ENCODE results near the gene RHO.
"Not testable (repeated sequence)": the region's sequence is repeated elsewhere in the genome, so short reads cannot be mapped to it uniquely, and the experiment has no call there.

Gene RHO

GRCh38 chr3:129528589-129529100, at the start of gene RHO:
Gene RHO, plus strand, starts transcription at chr3:129528639. Its CDS starts 95 bp downstream, at chr3:129528734.
- DNase-seq, result no peak

- DNase-seq, result not testable (repeated sequence)
These were observed 47.1 kb upstream of the RHO start for GRCh38 chr3:129481225-129481765.

- no peak for DNase-seq
These were observed 46.6 kb upstream of the RHO start for GRCh38 chr3:129481766-129482332.

DNA sequence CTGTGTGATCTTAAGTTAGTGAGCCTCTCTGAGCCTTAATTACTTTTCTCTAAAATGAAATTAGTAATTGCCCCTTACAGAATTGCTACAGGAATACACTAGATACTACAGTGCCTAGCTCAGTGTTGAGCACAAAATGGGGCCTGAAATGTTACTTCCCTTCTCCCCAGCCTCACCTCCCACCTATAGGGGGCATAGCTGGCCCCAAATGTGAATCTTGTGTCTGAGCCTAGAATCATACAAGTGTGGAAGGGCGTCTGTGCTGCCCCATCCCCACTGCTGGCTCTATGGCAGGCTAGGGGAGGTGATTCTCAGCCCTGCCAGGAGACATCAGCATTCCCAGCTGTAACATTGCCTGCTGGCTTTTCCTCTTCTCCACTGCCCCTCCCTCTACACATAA, 45.7 kb upstream of the RHO start:
- no peak for DNase-seq

- no peak for DNase-seq
These were observed 44.6 kb upstream of the RHO start for GRCh38 chr3:129483870-129484269.

DNA sequence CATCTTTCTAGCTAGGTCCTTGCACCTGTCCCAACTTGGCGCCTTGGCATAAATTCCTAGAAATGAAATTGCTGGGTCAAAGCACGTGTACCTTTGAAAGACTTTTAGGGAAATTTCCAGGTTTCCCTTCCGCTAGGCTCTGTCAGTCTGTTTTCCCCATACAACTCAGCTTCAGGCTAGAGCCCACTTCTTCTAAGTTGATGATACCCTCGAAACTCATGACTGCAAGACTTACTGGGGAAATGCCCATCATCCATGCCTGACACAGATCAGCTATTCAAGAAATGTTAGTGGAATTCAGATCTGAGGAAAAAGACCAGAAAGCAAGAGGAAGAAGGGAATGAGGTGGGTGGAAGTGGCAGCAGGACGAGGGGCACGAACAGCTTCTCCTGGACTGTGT, 43.3 kb upstream of the RHO start:
- DNase-seq, result not testable (repeated sequence)

- no peak for DNase-seq
These were observed 42.4 kb upstream of the RHO start for GRCh38 chr3:129485721-129486663.

- DNase-seq, result no peak
These were observed 41.8 kb upstream of the RHO start for GRCh38 chr3:129486664-129487035.

DNA sequence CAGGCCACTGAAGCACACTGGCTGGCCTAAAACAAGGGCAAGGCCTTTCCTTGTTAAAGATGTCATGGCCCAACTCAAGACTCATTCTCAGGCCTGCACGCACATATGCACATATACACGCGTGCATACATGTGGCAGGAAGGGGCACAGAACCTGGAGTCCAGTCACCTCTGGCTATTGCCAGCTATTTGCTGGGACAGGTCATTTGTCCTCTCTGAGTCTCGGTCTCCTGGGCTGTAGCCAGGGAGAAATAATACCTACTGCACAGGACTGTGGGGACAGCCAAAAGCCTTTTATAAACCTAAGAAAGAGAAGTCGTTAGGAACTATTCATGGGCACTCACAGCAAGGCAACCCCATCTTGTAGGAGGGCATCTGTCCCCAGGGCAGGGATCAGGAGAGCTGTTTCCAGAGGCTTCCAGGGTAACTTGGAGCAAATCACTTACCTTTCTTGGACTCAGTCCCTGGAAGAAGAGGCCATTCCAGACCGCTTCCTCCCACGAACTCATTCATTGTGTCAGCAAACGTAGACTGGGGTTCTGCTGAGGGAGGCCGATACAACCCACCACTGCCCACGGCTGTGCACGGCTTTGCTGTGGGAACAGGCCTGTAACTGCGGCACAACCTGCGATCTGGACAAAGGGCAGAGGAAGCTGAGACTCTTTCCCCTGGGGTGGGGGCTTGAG, 41.1 kb upstream of the RHO start:
- DNase-seq, result no peak

GRCh38 chr3:129487868-129488335, 40.5 kb upstream of the RHO start:
- DNase-seq, result not testable (repeated sequence)

DNA sequence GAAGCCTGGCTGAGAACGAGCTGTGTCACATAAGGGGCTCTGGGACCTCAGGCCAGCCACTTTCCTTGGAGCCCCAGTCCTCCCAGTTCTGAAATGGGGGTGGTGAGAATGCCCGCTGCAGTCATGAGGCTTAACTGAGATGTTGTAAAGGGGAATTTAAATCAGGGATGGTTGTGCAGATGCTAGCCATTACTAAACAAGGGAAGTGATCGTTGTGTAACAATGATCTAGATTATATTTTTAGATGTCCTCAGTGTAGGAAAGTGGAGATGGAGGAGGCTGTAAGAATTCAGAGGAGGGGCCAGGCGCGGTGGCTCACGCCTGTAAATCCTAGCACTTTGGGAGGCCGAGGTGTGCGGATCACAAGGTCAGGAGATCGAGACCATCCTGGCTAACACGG, 39.2 kb upstream of the RHO start:
- DNase-seq, result not testable (repeated sequence)

- no peak for DNase-seq
These were observed 38.2 kb upstream of the RHO start for GRCh38 chr3:129490273-129490675.

DNA sequence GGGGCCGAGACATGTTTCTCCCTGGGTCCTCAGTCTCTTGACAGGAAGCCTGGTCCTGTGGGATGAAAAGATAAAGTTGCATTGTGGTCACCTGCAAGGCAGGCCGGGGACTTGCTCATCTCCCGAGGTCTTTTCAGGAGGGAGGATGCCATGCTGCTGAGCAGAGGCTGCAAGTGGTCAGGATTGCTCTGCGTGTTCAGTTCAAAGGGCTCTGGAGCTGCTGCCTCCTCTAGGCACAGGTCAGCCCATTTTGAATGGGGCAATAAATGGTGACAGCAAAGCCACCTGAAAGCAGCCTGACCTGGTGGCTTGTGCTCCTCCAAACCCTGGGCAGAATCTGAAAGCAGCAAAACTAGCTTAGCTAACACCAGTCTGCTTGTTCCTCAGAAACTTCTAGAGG, 37.4 kb upstream of the RHO start:
- DNase-seq, result not testable (repeated sequence)

GRCh38 chr3:129491794-129492193, 36.6 kb upstream of the RHO start:
- no peak for DNase-seq

DNA sequence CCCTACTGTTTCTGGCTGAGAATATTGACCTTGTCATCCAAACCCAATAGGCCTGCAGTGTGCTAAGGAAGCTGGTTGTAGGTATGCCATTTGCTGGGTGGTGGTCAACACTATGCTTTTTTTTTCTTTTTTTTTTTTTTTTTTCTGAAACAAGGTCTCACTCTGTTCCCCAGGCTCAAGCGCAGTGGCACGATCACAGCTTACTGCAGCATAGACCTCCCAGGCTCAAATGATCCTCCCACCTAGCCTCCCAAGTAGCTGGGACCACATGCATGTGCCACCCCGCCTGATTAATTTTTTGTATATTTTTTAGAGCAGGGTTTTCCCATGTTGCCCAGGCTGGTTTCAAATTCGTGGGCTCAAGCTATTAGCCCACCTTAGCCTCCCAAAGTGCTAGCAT, 35.7 kb upstream of the RHO start:
- DNase-seq, result no peak

DNA sequence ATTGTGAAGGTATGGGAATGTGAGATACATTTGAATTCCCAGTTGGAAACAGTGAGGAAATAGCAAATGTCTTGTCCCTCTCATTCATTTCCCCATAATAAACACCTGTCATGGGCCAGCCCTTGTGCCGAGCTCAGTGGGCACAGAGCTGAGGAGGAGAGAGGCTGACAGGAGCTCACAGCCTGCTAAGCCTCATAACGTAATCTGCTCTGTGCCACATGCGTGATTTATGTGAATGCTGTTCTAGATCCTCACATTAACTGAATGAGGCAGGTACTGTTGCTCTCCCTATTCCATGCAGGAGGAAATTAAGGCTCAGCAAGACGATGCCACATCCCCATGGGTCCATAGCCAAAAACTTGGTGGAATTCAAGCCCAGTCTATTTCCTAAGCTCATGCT, 35.2 kb upstream of the RHO start:
- DNase-seq, result no peak

- DNase-seq, result not testable (repeated sequence)
These were observed 33.9 kb upstream of the RHO start for GRCh38 chr3:129494499-129494898.

DNA sequence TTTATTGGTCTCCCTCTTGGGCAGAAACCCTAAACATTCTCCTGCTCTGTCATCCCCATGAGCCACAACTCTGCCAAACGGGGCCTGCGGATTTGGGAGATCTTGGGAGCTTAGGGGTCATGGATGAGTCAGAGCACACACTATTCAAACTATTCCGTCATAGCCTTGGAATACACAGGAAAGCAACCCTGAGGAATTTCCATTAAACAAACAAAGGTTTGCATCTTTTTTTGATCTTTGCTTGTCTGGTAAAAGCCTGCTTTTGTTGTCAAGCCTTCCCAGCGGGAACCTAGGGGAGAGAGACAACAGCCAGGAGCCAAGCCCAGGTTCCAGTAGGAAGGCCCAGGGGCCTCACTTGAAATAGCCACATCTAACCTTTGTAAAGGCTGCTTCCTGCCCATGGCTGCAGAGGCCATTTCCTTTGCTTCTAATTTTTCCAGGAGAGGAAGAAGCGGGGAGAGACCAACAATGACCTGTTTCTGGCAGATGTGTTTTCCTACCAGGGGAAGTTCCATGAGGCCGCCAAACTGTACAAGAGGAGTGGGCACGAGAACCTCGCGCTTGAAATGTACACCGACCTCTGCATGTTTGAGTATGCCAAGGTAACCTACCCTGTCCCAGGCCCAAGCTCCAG, 33.3 kb upstream of the RHO start:
- DNase-seq, result not testable (repeated sequence)

DNA sequence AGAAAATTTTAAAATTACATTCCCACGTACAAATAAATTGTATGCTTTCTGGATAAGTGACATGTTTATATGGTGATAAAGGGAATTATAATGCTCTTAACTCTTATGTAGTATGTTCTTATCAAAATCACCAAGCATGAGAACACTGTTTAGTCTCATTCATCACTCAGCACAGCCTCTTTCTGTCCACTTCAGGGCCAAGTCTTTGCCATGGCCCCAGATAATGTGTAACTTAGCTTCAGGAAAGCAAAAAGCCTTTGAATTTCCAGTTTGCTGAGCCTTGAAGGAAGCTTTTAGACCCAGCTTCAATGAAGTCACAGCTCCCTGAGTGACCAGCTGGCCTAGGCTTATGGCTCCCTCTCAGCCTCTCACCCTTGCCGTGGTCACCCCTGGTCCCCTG, 30.6 kb upstream of the RHO start:
- not testable (repeated sequence) for DNase-seq

GRCh38 chr3:129498603-129499488, 29.6 kb upstream of the RHO start:
- not testable (repeated sequence) for DNase-seq

DNA sequence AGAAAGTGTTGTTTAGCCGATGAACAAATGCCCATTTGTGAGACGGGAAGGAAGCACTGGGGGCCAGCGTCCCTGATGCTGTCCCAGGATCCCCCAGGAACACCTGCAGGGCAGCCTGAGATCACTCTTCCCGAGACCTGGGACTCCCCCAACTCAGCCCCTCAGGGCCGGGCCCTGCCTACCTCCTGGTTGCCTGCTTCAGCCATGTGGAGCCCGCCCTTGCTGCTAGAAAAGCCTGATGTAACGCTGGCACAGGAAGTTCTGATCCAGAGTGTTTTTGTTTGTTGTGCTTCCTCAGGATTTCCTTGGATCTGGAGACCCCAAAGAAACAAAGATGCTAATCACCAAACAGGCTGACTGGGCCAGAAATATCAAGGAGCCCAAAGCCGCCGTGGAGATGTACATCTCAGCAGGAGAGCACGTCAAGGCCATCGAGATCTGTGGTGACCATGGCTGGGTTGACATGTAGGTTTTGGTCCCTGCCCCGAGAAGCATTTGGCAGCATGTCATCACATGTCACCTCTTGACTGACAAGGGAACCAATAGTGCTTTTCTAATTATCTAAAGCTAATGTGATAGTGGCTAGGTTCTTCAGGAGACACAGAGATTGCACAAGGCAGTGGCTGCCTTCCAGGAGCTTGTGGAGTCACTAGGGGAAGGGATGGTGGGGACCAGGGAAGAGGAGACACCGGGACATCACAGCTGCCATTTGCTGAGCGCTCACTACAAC, 28.7 kb upstream of the RHO start:
- DNase-seq, result not testable (repeated sequence)
